ENCODE results near the gene CHRNA4. TPM values are rescaled to one million over a fixed set of nuclear protein-coding genes. Genes with fewer than 3 reads are reported as not detected.
"Not testable (repeated sequence)": the region's sequence is repeated elsewhere in the genome, so short reads cannot be mapped to it uniquely, and the experiment has no call there.

Gene CHRNA4
- total RNA-seq, 2 donors from 2014 or later, result not detected

- no peak for DNase-seq (ENCODE audit: low spot score)
- intact Hi-C loops (cut with DNase I), result loop anchor here in 1 of 2 donors (5.0 kb wide), 1 partner anchor 75 kb away; no protein-coding TSS in a partner anchor
Measured at GRCh38 chr20:63382551-63383300, 21.6 kb upstream of the CHRNA4 start.

DNA sequence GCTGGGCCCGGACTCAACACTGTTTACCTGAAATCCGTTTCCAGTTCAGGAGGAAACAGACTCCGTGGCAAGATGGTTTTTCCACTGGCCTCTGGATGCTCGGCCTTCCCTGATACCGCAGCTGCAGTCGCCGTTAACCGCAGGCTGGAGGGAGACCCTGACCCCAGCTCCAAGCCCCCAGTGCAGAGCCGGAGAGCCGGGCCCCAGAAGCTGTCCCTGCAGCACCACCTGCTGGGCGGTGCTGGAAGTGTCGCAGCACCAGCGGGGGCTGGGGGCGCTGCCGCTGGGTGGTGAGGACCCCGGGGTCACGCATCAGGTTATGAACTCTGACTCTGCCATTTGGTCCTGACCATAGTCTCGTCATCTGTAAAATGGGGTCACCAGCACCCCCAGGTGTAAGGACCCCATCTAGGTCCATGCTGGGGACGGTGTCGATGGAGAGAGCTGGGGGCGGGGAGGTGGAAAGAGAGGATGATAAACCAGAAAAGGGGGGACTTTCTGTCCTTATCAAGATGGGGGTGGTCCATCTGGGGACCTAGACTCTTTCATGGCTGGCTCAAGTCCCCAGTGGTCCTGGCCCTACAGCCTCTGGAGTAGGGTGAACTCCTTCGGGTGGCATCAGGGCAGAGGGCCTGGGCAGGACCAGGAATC is 20.8 kb upstream of the CHRNA4 start:
- intact Hi-C loops (cut with DNase I), result loop anchor here (2.0 to 5.0 kb wide), 2 partner anchors 73 to 75 kb away; no protein-coding TSS in a partner anchor

DNA sequence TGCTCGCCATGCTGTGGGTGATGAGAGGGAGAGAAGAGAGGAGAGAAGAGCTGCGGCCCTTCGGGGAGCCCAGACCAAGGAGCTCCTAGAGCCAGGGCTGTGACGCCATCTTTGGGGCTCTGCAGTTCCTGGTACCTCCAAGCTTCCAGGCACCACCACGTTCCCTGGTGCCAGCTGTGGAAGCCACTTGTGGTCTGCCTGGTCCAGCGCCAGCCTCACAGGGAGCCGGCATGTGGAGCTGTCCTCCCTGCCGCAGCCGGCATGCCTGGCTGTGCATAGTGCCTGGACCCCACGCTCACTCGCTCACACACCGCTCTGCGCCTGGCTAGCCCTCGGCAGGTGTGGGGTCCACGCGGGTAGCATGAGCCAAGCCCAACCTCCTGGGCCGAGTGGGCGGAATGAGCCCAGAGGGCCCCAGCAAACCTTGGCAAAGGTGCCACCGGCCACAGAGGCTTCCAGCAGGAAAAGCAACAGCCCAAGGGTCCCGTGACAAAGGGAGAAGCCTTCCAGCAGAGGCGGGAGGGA is 19.3 kb upstream of the CHRNA4 start:
- intact Hi-C loops (cut with DNase I), result loop anchor here (2.0 to 5.0 kb wide), 2 partner anchors 72 to 73 kb away; no protein-coding TSS in a partner anchor

More for the DNA sequence above, 20.8 kb upstream of the CHRNA4 start:
- no peak for DNase-seq (ENCODE audit: low spot score)

GRCh38 chr20:63379872-63380271 is 18.7 kb upstream of the CHRNA4 start:
- intact Hi-C loops (cut with DNase I), result loop anchor here (2.0 to 5.0 kb wide), 2 partner anchors 71 to 73 kb away; no protein-coding TSS in a partner anchor
- DNase-seq (ENCODE audit: low spot score), result not testable (repeated sequence)

More for the DNA sequence above, 19.3 kb upstream of the CHRNA4 start:
- DNase-seq (ENCODE audit: low spot score), result no peak

GRCh38 chr20:63379296-63379695 is 18.1 kb upstream of the CHRNA4 start:
- intact Hi-C loops (cut with DNase I), result no loop called here
- no peak for DNase-seq (ENCODE audit: low spot score)

DNA sequence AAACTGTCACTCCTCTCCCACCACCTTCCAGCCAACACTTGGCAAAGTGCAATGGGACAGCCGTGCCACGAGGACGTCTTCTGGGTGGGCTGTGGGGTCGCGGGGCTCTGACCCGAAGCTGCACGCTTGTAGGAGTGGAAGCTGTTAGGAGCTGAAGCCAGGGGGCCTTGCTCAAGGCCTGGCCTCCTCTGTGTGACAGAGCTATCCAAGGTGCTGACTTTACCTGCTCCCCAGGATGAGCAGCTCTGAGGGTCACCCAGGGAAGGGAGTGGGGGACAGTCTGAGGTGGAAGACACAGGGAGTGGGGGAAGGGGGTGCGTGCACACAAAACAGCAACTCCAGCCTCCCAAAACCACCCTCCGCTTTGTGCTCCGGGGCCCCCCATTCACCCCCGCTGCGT is 17.5 kb upstream of the CHRNA4 start:
- no peak for DNase-seq (ENCODE audit: low spot score)
- intact Hi-C loops (cut with DNase I), result no loop called here

- intact Hi-C loops (cut with DNase I), result no loop called here
- no peak for DNase-seq (ENCODE audit: low spot score)
Measured at GRCh38 chr20:63377951-63378381, 16.8 kb upstream of the CHRNA4 start.

DNA sequence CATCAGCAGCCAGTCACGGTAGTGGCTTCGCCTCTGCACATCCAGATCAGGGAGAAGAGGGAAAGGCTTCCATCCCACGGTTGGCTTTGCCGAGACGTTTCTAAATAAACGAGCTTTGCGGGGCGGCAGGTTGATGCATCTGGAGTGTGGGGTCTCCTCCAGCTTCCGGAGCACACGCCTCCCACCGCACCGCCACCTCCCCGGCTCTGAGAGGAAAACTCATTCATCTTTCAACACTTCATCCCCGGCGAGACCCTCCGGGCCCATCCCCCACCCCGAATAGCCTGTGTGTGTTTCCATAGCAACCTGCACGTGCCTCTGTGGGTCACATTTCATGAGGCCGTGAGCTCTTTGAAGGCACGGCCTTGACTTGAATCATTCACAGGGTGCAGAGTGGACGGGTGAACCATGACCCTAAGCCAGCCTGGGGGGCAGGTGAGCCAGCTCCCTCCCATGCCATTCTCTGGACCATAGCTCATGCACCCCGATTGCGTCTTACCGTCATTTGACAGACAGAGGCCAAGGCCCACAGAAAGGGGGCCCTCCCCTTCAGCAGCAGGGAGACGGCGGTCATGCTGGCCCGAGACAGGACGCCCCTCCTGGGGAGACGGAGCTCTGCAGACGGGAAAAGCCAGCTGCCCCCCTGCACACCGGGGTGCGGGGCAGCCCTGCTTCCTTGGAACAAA is 16.2 kb upstream of the CHRNA4 start:
- DNase-seq (ENCODE audit: low spot score), result no peak
- intact Hi-C loops (cut with DNase I), result no loop called here

- no peak for DNase-seq (ENCODE audit: low spot score)
- intact Hi-C loops (cut with DNase I), result no loop called here
Measured at GRCh38 chr20:63376283-63377250, 15.4 kb upstream of the CHRNA4 start.

GRCh38 chr20:63375438-63375837 is 14.3 kb upstream of the CHRNA4 start:
- intact Hi-C loops (cut with DNase I), result no loop called here
- no peak for DNase-seq (ENCODE audit: low spot score)

DNA sequence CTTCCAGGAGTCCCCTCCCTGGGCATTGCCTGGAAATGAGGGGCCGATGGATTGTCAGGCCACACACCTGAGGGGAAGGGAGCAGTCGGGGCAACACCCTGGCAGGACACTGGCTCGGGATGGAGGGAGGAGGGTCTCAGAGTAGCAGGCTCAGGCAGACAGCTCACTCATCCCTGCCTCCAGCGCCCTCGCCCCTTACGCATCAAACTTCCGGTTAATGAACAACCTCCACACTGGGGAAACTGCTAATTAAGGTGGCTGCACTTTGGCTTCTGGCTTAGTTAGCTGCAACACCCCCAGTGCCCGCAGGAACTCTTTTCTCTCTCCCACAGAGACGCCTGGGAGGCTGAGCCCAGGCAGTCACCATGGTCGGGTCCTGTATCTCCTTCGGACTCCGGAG is 13.4 kb upstream of the CHRNA4 start:
- intact Hi-C loops (cut with DNase I), result no loop called here
- no peak for DNase-seq (ENCODE audit: low spot score)

DNA sequence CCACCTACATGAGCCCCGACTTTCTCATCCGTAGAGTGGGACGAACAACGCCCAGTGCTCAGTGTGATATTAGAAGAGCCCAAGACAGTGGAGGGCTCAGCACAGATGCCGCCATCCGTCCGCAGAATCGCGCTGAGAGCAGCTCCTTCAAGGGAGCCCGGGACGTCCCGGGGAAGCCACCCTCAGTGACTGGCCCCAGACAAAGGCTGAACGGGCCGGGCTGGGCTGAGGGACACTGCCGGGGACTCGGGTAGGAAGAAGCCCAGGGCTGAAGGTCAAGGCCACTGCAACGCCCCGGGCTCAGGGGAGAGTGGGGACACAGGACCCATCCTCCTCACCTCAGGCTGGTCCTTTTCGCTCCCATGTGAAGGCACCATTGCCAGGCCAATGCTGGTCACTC is 12.8 kb upstream of the CHRNA4 start:
- no peak for DNase-seq (ENCODE audit: low spot score)
- intact Hi-C loops (cut with DNase I), result no loop called here

DNA sequence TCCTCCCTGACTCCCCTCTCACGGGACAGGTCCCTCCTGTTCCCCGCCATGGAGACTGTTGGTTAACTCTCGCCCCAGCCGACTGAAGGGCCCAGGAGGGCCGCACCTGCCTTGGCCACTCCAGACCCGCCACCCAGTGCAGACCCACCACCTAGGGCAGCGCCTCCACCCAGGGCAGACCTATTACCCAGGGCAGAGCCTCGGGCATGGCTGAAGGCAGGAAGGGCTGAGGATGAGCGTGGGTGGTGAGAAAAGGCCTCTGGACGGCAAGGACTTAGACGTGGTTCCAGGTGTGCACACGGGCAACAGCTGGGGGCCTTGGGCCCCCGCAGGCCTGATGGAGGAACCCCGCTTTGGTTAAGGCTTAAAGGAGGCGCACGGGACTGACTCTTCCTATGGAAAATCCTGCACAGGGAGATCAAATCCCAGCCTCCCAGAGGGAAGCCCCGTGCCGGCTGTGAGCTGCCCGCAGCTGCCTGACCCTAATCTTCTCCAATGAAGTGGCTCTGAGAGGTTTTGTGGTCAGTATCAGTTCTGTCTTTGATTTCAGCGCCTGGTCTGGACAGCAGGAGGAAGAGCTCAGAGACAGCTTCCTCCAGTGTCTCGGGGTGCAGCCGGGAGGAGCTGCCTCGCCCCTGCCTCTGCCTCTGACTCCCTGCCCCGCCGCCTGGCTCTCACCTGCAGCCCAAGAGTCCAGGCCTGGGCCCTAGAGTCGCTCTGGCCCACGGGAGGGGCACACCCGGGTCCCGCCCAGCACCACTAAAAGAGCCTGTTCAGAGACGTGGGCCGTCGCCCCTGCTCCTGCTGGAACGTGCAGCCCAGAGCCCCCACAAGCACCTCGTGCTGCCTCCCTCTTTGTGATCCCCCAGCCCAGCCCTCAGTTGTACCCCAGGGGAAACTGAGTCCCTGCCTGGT is 12.1 kb upstream of the CHRNA4 start:
- intact Hi-C loops (cut with DNase I), result no loop called here
- DNase-seq (ENCODE audit: low spot score), result no peak

- intact Hi-C loops (cut with DNase I), result no loop called here
Measured at GRCh38 chr20:63371291-63371865, 10.2 kb upstream of the CHRNA4 start.

DNA sequence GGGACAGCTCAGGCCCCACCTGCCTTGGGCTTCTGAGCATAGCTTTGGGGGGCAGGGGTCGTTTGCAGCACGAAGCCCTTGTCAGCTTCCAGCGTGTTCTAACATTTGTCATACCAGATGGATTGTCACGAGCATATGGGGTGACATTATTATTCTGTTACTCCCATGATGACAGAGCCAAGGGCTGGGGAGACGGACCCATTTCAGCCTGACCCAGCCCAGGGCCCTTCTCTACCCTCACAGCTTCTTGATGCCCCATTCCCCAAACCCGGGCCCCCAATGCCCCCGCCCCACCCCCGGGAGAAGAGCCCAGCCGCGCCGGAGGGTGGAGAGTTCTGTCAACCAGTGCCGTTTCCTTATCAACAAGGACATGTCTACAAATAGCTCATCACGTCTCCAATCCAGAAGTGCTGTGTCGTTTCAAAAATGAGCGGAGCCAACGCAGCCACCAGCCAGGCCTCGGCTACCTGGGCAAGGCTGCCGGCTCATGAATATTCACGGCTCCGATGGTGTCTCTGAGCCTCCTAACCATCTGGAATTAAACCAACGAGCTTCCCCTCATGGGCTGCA is 9.6 kb upstream of the CHRNA4 start:
- intact Hi-C loops (cut with DNase I), result no loop called here
- DNase-seq (ENCODE audit: low spot score), result no peak

More at GRCh38 chr20:63371291-63371865, 10.2 kb upstream of the CHRNA4 start:
- no peak for DNase-seq (ENCODE audit: low spot score)

DNA sequence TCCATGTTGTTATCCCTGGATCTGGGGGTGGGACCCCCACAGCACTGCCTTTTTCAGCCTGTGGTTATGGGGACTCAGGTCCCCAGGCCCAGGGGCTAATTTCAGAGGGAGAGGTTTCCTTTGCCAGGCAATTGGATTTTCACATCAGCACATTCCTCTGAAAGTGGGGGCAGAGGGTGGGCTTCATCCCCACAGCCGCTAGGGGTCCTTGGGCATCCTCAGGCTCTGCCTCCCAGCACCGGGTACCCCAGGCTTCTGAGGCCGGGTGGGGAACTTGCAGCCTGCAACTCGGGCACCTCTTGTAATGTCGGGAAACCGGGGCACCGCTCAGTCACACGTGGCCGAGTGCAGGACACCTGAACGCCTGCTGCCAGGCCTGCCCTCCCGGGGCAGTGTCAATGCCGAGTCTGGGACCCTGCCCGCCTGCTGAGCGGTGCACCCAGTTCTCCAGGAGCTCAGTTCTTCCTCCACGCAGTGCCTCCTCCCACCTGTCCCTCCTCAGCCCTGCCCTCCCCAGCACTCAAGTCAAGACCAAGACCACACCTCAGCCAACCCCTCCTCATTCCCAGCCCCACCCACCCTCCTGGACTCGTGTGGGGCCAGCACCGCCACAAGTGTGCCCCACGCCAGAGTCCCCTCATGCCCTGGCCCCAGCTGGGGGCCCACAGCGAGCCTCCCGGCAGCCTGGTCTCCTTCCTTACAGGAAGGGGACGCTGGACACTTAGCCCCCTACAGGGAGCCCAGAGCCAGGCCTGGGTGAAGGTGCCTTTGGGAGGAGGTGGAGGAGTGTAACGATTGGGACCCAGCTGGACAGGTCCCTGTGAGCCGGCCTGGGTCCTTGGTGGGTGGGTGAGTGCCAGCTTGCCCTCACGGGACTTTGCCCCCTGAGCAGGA is 8.8 kb upstream of the CHRNA4 start:
- DNase-seq (ENCODE audit: low spot score), result no peak
- intact Hi-C loops (cut with DNase I), result no loop called here
